Panc1 (cell line): Measurements from ENCODE around the gene CASP2. TPM values are rescaled to one million over a fixed set of nuclear protein-coding genes. Genes with fewer than 3 reads are reported as not detected.

Source experiments
- ATAC-seq: fragments of 200-7000 bp; cut with Tn5 transposase; 2 replicates; pipeline ENCODE4 v1.9.1; 2020; ENCODE audit warnings: mild to moderate bottlenecking, moderate library complexity
- BruUV-seq: library from RNA; stranded (reverse); fragments of 400-500 nt; replicated peaks from 2 replicates; lab custom pipeline; 2021; lab: Mats Ljungman, UMichigan
- CTCF ChIA-PET: fragments of 300-600 bp; sonication (Branson Sonifier 250); formaldehyde crosslinking; loops from one replicate; lab custom pipeline; 2022; ENCODE audit warnings: antibody characterized with exemption; lab: Charles Lee
- POLR2A ChIA-PET: fragments of 300-600 bp; sonication (Branson Sonifier 250); formaldehyde crosslinking; loops from one replicate; lab custom pipeline; 2022; ENCODE audit warnings: antibody characterized with exemption; lab: Charles Lee
- DNase-seq: peaks from one replicate; pipeline ENCODE4 v3.0.0-alpha.2; 2010; ENCODE audit warnings: low read depth, low spot score
- H3K27ac ChIP-seq: 2 replicates; pipeline ENCODE4 v1.5.1; 2011; ENCODE audit warnings: mild to moderate bottlenecking, low read length, inconsistent platforms
- H3K27me3 ChIP-seq: fragments of 200-500 bp; sonication (Bioruptor generic); 2 replicates; pipeline ENCODE4 v1.6.0; 2014; ENCODE audit warnings: low read length, inconsistent platforms; ENCODE audit not compliant: control insufficient read depth, insufficient read depth
- H3K36me3 ChIP-seq: fragments of 200-500 bp; sonication (Bioruptor generic); 2 replicates; pipeline ENCODE4 v1.5.1; 2014; ENCODE audit warnings: inconsistent platforms, mild to moderate bottlenecking, low read length, moderate library complexity; ENCODE audit not compliant: control insufficient read depth, insufficient read depth
- H3K4me1 ChIP-seq: 2 replicates; pipeline ENCODE4 v1.5.1; 2011; ENCODE audit warnings: inconsistent platforms, mild to moderate bottlenecking, low read length, moderate library complexity; ENCODE audit not compliant: control insufficient read depth, insufficient read depth
- H3K4me3 ChIP-seq, 2 experiments: 2 replicates each; pipeline ENCODE4 v1.5.1; 2011 to 2012; ENCODE audit warnings: low read depth in 2 of 2, low read length in 2 of 2, mild to moderate bottlenecking in 2 of 2, inconsistent platforms in 1 of 2, moderate library complexity in 1 of 2
- H3K9me3 ChIP-seq: fragments of 200-500 bp; sonication (Bioruptor generic); 2 replicates; pipeline ENCODE4 v1.5.1; 2014; ENCODE audit warnings: low read depth, mild to moderate bottlenecking, inconsistent platforms, low read length, moderate library complexity; ENCODE audit not compliant: control insufficient read depth, insufficient read depth
- CTCF ChIP-seq: fragments of 450-650 bp; IDR thresholded peaks from 2 replicates; pipeline ENCODE4 v1.5.1; 2017; ENCODE audit warnings: mild to moderate bottlenecking
- POLR2AphosphoS5 ChIP-seq: IDR thresholded peaks from 2 replicates; pipeline ENCODE4 v1.6.1; 2012; ENCODE audit warnings: mild to moderate bottlenecking, low read depth, low read length, moderate library complexity
- REST ChIP-seq, 2 experiments: IDR thresholded peaks; 2 replicates each; pipeline ENCODE4 v1.6.1; 2011 to 2012; ENCODE audit warnings: low read depth in 2 of 2, control low read depth in 1 of 2, low read length in 1 of 2, mild to moderate bottlenecking in 1 of 2, moderate library complexity in 1 of 2; ENCODE audit not compliant: insufficient read depth in 1 of 2
- SIN3A ChIP-seq: IDR thresholded peaks from 2 replicates; pipeline ENCODE4 v1.6.1; 2012; ENCODE audit warnings: low read depth, mild to moderate bottlenecking, low read length, moderate library complexity, borderline replicate concordance; ENCODE audit not compliant: insufficient read depth
- TCF7L2 ChIP-seq: IDR thresholded peaks from 2 replicates; pipeline ENCODE4 v1.6.1; 2011; ENCODE audit warnings: mild to moderate bottlenecking, low read depth, low read length, inconsistent platforms
- in situ Hi-C: cut with HindIII; loops from 2 replicates; pipeline ENCODE4 v1.10.0; 2016; ENCODE audit warnings: low sequenced_read_pairs, low pct_unique_long_range_greater_than_20kb
- intact Hi-C: fragments of 100-400 bp; cut with micrococcal nuclease; formaldehyde crosslinking; loops from one replicate; pipeline ENCODE4 v1.10.0; 2022; ENCODE audit not compliant: unreplicated experiment
- total RNA-seq: library from RNA; stranded (reverse); gene quantifications from one replicate; pipeline ENCODE4 v1.2.1, GENCODE V29; 2021; ENCODE audit not compliant: unreplicated experiment

CASP2 gene
- total RNA-seq, 1 experiment from 2014 or later: 47.4 TPM

GRCh38 chr7:143269251-143269650 is 18.9 kb upstream of the CASP2 start:
- DNase-seq: no peak
- Histone ChIP-seq H3K4me1 (peaks cover 2% of the 10 kb centered on the region), H3K9me3 (no peaks in the 10 kb centered on the region), H3K36me3 (peaks cover 2% of the 10 kb centered on the region), H3K27me3 (no peaks in the 10 kb centered on the region), H3K27ac (no peak overlapping the region), H3K4me3 (no peak overlapping the region)
- CTCF ChIA-PET: interaction anchor here (0.6 kb wide), 1 partner anchor 50 kb away, joined by 3 read pairs; no protein-coding TSS in a partner anchor
- POLR2A ChIA-PET: no interaction called here
- TF ChIP-seq TCF7L2 (no peak), REST (IDR thresholded peaks at IDR 0.05; ENCODE audit: insufficient read depth in 1 of 2, low read depth in 2 of 2, low read length in 1 of 2) (no peak), CTCF (no peak), POLR2AphosphoS5 (no peak), SIN3A (no peak)
- intact Hi-C loops (no loop called here), in situ Hi-C loops (no loop called here)
- no TSS peak for BruUV-seq
- ATAC-seq: no peak

- Histone ChIP-seq H3K27ac (no peak overlapping the region), H3K36me3 (peaks cover 2% of the 10 kb centered on the region), H3K4me3 (no peak overlapping the region), H3K9me3 (no peaks in the 10 kb centered on the region), H3K4me1 (no peaks in the 10 kb centered on the region), H3K27me3 (no peaks in the 10 kb centered on the region)
- intact Hi-C loops (no loop called here), in situ Hi-C loops (no loop called here)
- TF ChIP-seq SIN3A (no peak), REST (IDR thresholded peaks at IDR 0.05; ENCODE audit: insufficient read depth in 1 of 2, low read depth in 2 of 2, low read length in 1 of 2) (no peak), POLR2AphosphoS5 (no peak), TCF7L2 (no peak), CTCF (no peak)
- CTCF ChIA-PET: no interaction called here
- POLR2A ChIA-PET: no interaction called here
- ATAC-seq: no peak
- BruUV-seq: no TSS peak
- no peak for DNase-seq
Observed at GRCh38 chr7:143271240-143271639, 16.9 kb upstream of the CASP2 start.
